Measurements from ENCODE around the gene CCDC157. TPM values are rescaled to one million over a fixed set of nuclear protein-coding genes. Genes with fewer than 3 reads are reported as not detected.

CCDC157 gene
- total RNA-seq, 1 donor from 2014 or later, result 4.2 TPM

- Histone ChIP-seq H3K4me1 (peaks cover 32% of the 10 kb centered on the region), H3K9me3 (no peaks in the 10 kb centered on the region), H3K27me3 (no peaks in the 10 kb centered on the region), H3K27ac (no peak overlapping the region), H3K4me3 (no peak overlapping the region), H3K36me3 (peaks cover 0 to 44% of the 10 kb centered on the region in 2 donors)
- no peak for DNase-seq (ENCODE audit: extremely low spot score in 2 of 2)
- intact Hi-C loops (cut with DNase I), result no loop called here
- no peak for TF ChIP-seq POLR2AphosphoS5 (IDR thresholded peaks at IDR 0.05; ENCODE audit: insufficient read depth in 1 of 2, low read depth in 1 of 2)
- TF ChIP-seq CTCF (IDR thresholded peaks at IDR 0.05), result no peak
- TF ChIP-seq POLR2A (IDR thresholded peaks at IDR 0.05), result no peak
These were observed 63.7 kb downstream of the CCDC157 start for GRCh38 chr22:30420347-30421125.

- peak overlapping the region in 1 of 2 donors; percentile 56 for H3K4me3 ChIP-seq
- no peak for TF ChIP-seq CTCF (IDR thresholded peaks at IDR 0.05)
- TF ChIP-seq POLR2A (IDR thresholded peaks at IDR 0.05), result no peak
- no peak for TF ChIP-seq POLR2AphosphoS5 (IDR thresholded peaks at IDR 0.05; ENCODE audit: insufficient read depth in 1 of 2, low read depth in 1 of 2)
These were observed 65.1 kb downstream of the CCDC157 start for GRCh38 chr22:30421695-30422480.

GRCh38 chr22:30422481-30423300 lies 65.9 kb downstream of the CCDC157 start:
- Histone ChIP-seq H3K36me3 (peaks cover 0 to 27% of the 10 kb centered on the region in 2 donors), H3K4me1 (peaks cover 42% of the 10 kb centered on the region), H3K27me3 (no peaks in the 10 kb centered on the region), H3K4me3 (peak overlapping the region; percentile 56 to 76), H3K27ac (peak overlapping the region; percentile 94), H3K9me3 (no peaks in the 10 kb centered on the region)
- intact Hi-C loops (cut with DNase I), result no loop called here
- DNase-seq (ENCODE audit: extremely low spot score in 2 of 2), result peak in 1 of 2 donors; percentile 96
- peak in 1 of 2 donors; percentile 16 for TF ChIP-seq POLR2A (IDR thresholded peaks at IDR 0.05)
- no peak for TF ChIP-seq CTCF (IDR thresholded peaks at IDR 0.05)
- no peak for TF ChIP-seq POLR2AphosphoS5 (IDR thresholded peaks at IDR 0.05; ENCODE audit: insufficient read depth in 1 of 2, low read depth in 1 of 2)

More at GRCh38 chr22:30421695-30422480, 65.1 kb downstream of the CCDC157 start:
- peak overlapping the region; percentile 94 for H3K27ac ChIP-seq
- no peak for DNase-seq (ENCODE audit: extremely low spot score in 2 of 2)
- H3K36me3 ChIP-seq, result peaks cover 0 to 34% of the 10 kb centered on the region in 2 donors
- intact Hi-C loops (cut with DNase I), result no loop called here
- H3K27me3 ChIP-seq, result no peaks in the 10 kb centered on the region
- H3K9me3 ChIP-seq, result no peaks in the 10 kb centered on the region
- H3K4me1 ChIP-seq, result peaks cover 42% of the 10 kb centered on the region

- intact Hi-C loops (cut with DNase I), result no loop called here
- H3K9me3 ChIP-seq, result no peaks in the 10 kb centered on the region
- H3K4me3 ChIP-seq, result peak overlapping the region; percentile 56 to 76
- DNase-seq (ENCODE audit: extremely low spot score in 2 of 2), result peak in 1 of 2 donors; percentile 93
- TF ChIP-seq POLR2A (IDR thresholded peaks at IDR 0.05) (peak in 1 of 2 donors; percentile 89), POLR2AphosphoS5 (IDR thresholded peaks at IDR 0.05; ENCODE audit: insufficient read depth in 1 of 2, low read depth in 1 of 2) (peak in 1 of 2 donors; percentile 99), CTCF (IDR thresholded peaks at IDR 0.05) (peak in 1 of 3 experiments; percentile 19)
- H3K27me3 ChIP-seq, result no peaks in the 10 kb centered on the region
- H3K27ac ChIP-seq, result peak overlapping the region; percentile 94
- peaks cover 42% of the 10 kb centered on the region for H3K4me1 ChIP-seq
- peaks cover 0 to 20% of the 10 kb centered on the region in 2 donors for H3K36me3 ChIP-seq
These were observed 66.6 kb downstream of the CCDC157 start for GRCh38 chr22:30423301-30423958.
